Omental fat pad (tissue), 4 donors: ENCODE results near the gene CTSA. TPM values are rescaled to one million over a fixed set of nuclear protein-coding genes. Genes with fewer than 3 reads are reported as not detected.
"Not testable (repeated sequence)": the region's sequence is repeated elsewhere in the genome, so short reads cannot be mapped to it uniquely, and the experiment has no call there.

Experiments
- ATAC-seq: fragments of 150-250 bp; one replicate; pipeline ENCODE4 v1.9.1; 2016; ENCODE audit warnings: mild to moderate bottlenecking, moderate library complexity; ENCODE audit not compliant: low FRiP score
- DNase-seq: peaks from one replicate; pipeline ENCODE4 v3.0.0-alpha.2; 2019; ENCODE audit warnings: low spot score
- CTCF ChIP-seq, 3 donors: fragments of 450-650 bp; IDR thresholded peaks; one replicate each; pipeline ENCODE4 v1.5.1; 2016 to 2017; ENCODE audit warnings: antibody characterized with exemption in 3 of 3, mild to moderate bottlenecking in 3 of 3, moderate library complexity in 2 of 3
- total RNA-seq, 4 donors: library from RNA; depleted of rRNA; stranded (reverse); fragments of >200 nt; gene quantifications; one replicate each; pipeline ENCODE4 v1.1.0, GENCODE V29; 2016

The CTSA gene
- total RNA-seq, 4 donors from 2014 or later: 79.2 to 148 (median 85.9) TPM

- ATAC-seq: no peak
- no peak for TF ChIP-seq CTCF (IDR thresholded peaks at IDR 0.05)
- DNase-seq: no peak
These were observed 23.9 kb upstream of the CTSA start for GRCh38 chr20:45867136-45867818.

GRCh38 chr20:45867819-45868176 lies 23.3 kb upstream of the CTSA start:
- TF ChIP-seq CTCF (IDR thresholded peaks at IDR 0.05): no peak
- no peak for DNase-seq
- ATAC-seq: peak; percentile 37

GRCh38 chr20:45872626-45873025 lies 18.5 kb upstream of the CTSA start:
- ATAC-seq: no peak
- no peak for TF ChIP-seq CTCF (IDR thresholded peaks at IDR 0.05)
- DNase-seq: no peak

- DNase-seq (no peak), ATAC-seq (no peak)
- no peak for TF ChIP-seq CTCF (IDR thresholded peaks at IDR 0.05)
These were observed 17.6 kb upstream of the CTSA start for GRCh38 chr20:45873409-45874103.

GRCh38 chr20:45874104-45874481 lies 17.0 kb upstream of the CTSA start:
- DNase-seq, ATAC-seq: not testable (repeated sequence)

GRCh38 chr20:45874576-45874975 lies 16.6 kb upstream of the CTSA start:
- ATAC-seq (no peak), DNase-seq (no peak)
- no peak for TF ChIP-seq CTCF (IDR thresholded peaks at IDR 0.05)

GRCh38 chr20:45878076-45878761 lies 12.9 kb upstream of the CTSA start:
- DNase-seq (no peak), ATAC-seq (no peak)
- TF ChIP-seq CTCF (IDR thresholded peaks at IDR 0.05): no peak
